WERI-Rb-1 (cell line): ENCODE results near the gene RMI2.
"Not testable (repeated sequence)": the region's sequence is repeated elsewhere in the genome, so short reads cannot be mapped to it uniquely, and the experiment has no call there.

Experiments used
- DNase-seq: peaks from one replicate; pipeline ENCODE4 v3.0.0-alpha.2; 2020
- H3K27ac ChIP-seq: fragments of 250-450 bp; sonication (Bioruptor Pico); 2 replicates; pipeline ENCODE4 v1.5.1; 2020; ENCODE audit warnings: mild to moderate bottlenecking, moderate library complexity
- H3K27me3 ChIP-seq: fragments of 250-450 bp; sonication (Bioruptor Pico); 2 replicates; pipeline ENCODE4 v1.5.1; 2021; ENCODE audit warnings: mild to moderate bottlenecking, low read depth, moderate library complexity; ENCODE audit not compliant: insufficient read depth, severe bottlenecking
- H3K36me3 ChIP-seq: fragments of 250-450 bp; sonication (Bioruptor Pico); 2 replicates; pipeline ENCODE4 v1.5.1; 2020; ENCODE audit warnings: mild to moderate bottlenecking, moderate library complexity
- H3K4me3 ChIP-seq: 2 replicates; pipeline ENCODE4 v1.5.1; 2011; ENCODE audit warnings: low read depth, mild to moderate bottlenecking, control low read depth, low read length
- H3K9me3 ChIP-seq: fragments of 250-450 bp; sonication (Bioruptor Pico); 2 replicates; pipeline ENCODE4 v1.5.1; 2021; ENCODE audit warnings: mild to moderate bottlenecking, moderate library complexity; ENCODE audit not compliant: severe bottlenecking
- CTCF ChIP-seq: IDR thresholded peaks from 2 replicates; pipeline ENCODE4 v1.5.1; 2011; ENCODE audit warnings: low read depth, mild to moderate bottlenecking, control low read depth, inconsistent platforms, low read length

Gene RMI2

GRCh38 chr16:11298143-11298900 lies 46.9 kb upstream of the RMI2 start:
- no peaks in the 10 kb centered on the region for H3K27me3 ChIP-seq
- no peak overlapping the region for H3K27ac ChIP-seq
- no peaks in the 10 kb centered on the region for H3K36me3 ChIP-seq
- no peaks in the 10 kb centered on the region for H3K9me3 ChIP-seq
- H3K4me3 ChIP-seq, result no peak overlapping the region
- no peak for TF ChIP-seq CTCF
- DNase-seq, result no peak

DNA sequence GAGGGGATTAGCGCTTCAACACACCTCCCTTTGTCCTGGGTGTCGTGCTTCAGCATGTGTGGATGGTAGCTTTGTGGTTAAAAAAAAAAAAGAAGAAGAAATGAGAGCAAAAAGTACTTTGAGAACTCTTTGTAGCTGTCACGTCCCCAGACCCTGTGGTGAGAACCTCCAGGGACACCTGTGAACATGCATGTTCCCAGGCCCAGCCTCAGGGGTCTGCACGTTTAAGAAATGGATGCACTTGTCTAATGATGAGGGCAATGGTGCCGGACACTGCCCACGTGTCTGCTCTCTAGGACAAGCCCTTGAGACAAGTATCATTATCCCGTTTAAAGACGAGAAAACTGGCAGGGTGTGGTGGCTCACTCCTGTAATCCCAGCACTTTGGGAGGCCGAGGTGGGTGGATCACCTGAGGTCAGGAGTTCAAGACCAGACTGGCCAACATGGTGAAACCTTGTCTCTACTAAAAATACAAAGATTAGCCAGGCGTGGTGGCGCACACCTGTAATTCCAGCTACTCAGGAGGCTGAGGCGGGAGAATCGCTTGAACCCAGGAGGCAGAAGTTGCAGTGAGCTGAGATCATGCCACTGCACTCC lies 46.2 kb upstream of the RMI2 start:
- H3K27ac ChIP-seq, H3K9me3 ChIP-seq, H3K4me3 ChIP-seq, H3K27me3 ChIP-seq, H3K36me3 ChIP-seq, DNase-seq: not testable (repeated sequence)

GRCh38 chr16:11299865-11300559 lies 45.2 kb upstream of the RMI2 start:
- Histone ChIP-seq H3K9me3 (no peaks in the 10 kb centered on the region), H3K27ac (no peak overlapping the region), H3K27me3 (no peaks in the 10 kb centered on the region), H3K4me3 (no peak overlapping the region), H3K36me3 (no peaks in the 10 kb centered on the region)
- DNase-seq, result no peak
- TF ChIP-seq CTCF, result no peak

DNA sequence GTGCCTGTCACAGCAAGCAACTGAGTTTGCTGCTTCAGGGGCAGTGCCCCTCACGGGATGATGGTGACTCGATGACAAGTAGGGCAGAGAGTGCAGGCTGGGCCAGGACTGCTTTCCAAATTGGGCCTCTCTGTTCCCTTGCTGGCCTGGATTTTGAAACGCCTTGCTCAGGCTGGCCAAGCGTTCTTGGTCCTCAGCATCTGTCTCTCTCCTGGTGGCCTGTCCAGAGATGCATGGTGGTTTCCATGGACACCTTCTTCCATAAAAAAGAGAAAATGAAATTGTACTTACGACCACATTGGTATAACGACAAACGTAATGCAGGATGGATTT lies 44.7 kb upstream of the RMI2 start:
- H3K27ac ChIP-seq, result no peak overlapping the region
- TF ChIP-seq CTCF, result no peak
- no peaks in the 10 kb centered on the region for H3K9me3 ChIP-seq
- H3K4me3 ChIP-seq, result no peak overlapping the region
- DNase-seq, result no peak
- H3K27me3 ChIP-seq, result no peaks in the 10 kb centered on the region
- H3K36me3 ChIP-seq, result no peaks in the 10 kb centered on the region

DNA sequence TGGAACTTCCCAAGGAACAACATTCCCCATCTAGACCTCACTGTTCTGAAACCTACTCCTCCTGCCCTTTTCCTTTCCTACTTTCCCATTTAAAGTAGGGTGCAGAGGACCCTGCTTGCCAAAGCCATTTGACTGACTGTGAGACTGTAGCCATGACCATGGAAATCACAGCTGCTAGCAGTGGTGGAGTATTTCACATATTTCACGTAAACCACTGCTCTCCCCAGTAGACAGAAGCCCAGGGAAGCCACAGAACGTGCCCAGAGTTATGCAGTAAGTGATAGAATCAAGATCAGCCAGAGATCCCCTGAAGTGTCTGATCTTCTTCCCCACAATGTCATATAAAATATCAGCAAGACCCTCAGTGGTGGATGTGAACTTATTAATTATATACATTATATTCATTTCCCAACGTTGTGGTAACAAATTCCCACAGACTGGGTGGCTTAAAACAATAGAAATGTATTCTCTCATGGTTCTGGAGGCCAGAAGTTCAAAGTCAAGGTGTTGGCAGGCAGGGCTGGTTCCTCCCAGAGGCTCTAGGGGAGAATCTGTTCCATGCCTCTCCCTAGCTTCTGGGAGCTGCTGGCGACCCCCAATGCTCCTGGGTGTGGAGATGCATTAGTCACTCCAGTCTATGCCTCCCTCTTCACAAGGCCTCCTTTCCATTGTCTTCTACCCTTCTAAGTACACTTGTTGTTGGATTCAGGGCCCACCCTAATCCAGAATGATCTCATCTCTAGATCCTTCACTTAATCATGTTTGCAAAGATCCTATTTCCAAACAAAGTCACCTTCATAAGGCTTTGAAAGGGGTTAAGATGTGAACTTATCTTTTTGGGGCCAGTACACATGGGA lies 43.4 kb upstream of the RMI2 start:
- Histone ChIP-seq H3K27me3 (no peaks in the 10 kb centered on the region), H3K36me3 (no peaks in the 10 kb centered on the region), H3K4me3 (no peak overlapping the region), H3K27ac (no peak overlapping the region), H3K9me3 (no peaks in the 10 kb centered on the region)
- no peak for TF ChIP-seq CTCF
- DNase-seq, result no peak

GRCh38 chr16:11302977-11303376 lies 42.3 kb upstream of the RMI2 start:
- no peak for TF ChIP-seq CTCF
- H3K27me3 ChIP-seq, result no peaks in the 10 kb centered on the region
- no peaks in the 10 kb centered on the region for H3K9me3 ChIP-seq
- H3K4me3 ChIP-seq, result no peak overlapping the region
- H3K36me3 ChIP-seq, result no peaks in the 10 kb centered on the region
- H3K27ac ChIP-seq, result no peak overlapping the region
- no peak for DNase-seq
